H1 (cell line): ENCODE results near the gene ABCF3.

Source experiments
- ATF2 ChIP-seq: IDR thresholded peaks from 2 replicates; pipeline ENCODE4 v1.6.1; 2012; ENCODE audit warnings: low read length, inconsistent platforms
- ATF3 ChIP-seq: IDR thresholded peaks from 2 replicates; pipeline ENCODE4 v1.6.1; 2011; ENCODE audit warnings: low read depth, mild to moderate bottlenecking, low read length; ENCODE audit not compliant: insufficient read depth
- CTBP2 ChIP-seq: IDR thresholded peaks from 2 replicates; pipeline ENCODE4 v1.7.0; 2011; ENCODE audit warnings: borderline replicate concordance, mild to moderate bottlenecking, moderate library complexity, mixed read lengths, low read length; ENCODE audit not compliant: insufficient read depth, insufficient read length
- CTCF ChIP-seq, 3 experiments: IDR thresholded peaks; 1 replicate in 2 of 3; 2 replicates in 1 of 3; pipeline versions ENCODE4 v1.5.1 to v1.6.1; 2011; ENCODE audit warnings: low read length in 3 of 3, mild to moderate bottlenecking in 3 of 3, inconsistent platforms in 2 of 3, low read depth in 1 of 3, moderate library complexity in 1 of 3; ENCODE audit not compliant: insufficient read depth in 1 of 3; ENCODE audit errors: control extremely low read depth in 1 of 3
- E2F6 ChIP-seq: IDR thresholded peaks from 2 replicates; pipeline ENCODE4 v1.6.1; 2012; ENCODE audit warnings: inconsistent platforms
- EP300 ChIP-seq, 2 experiments: IDR thresholded peaks; 1 replicate in 1 of 2; 2 replicates in 1 of 2; pipeline ENCODE4 v1.6.1; 2011 to 2012; ENCODE audit warnings: low read depth in 2 of 2, low read length in 2 of 2, mild to moderate bottlenecking in 2 of 2, borderline replicate concordance in 1 of 2, inconsistent platforms in 1 of 2, moderate library complexity in 1 of 2
- POLR2A ChIP-seq, 2 experiments: IDR thresholded peaks; 1 replicate in 1 of 2; 2 replicates in 1 of 2; pipeline ENCODE4 v1.6.1; 2011; ENCODE audit warnings: low read depth in 2 of 2, low read length in 2 of 2, mild to moderate bottlenecking in 2 of 2; ENCODE audit errors: control extremely low read depth in 1 of 2
- POLR2AphosphoS5 ChIP-seq: IDR thresholded peaks from 2 replicates; pipeline ENCODE4 v1.6.1; 2011; ENCODE audit warnings: low read depth, low read length
- RAD21 ChIP-seq, 2 experiments: IDR thresholded peaks in 1 of 2; conservative IDR thresholded peaks in 1 of 2; 2 replicates each; pipeline ENCODE4 v1.6.1; 2011; ENCODE audit warnings: low read depth in 2 of 2, low read length in 2 of 2, improper control_type of control experiment in 1 of 2, inconsistent platforms in 1 of 2, mild to moderate bottlenecking in 1 of 2, moderate library complexity in 1 of 2
- RFX5 ChIP-seq: IDR thresholded peaks from 2 replicates; pipeline ENCODE4 v1.6.1; 2011; ENCODE audit warnings: low read depth, low read length, improper control_type of control experiment, borderline replicate concordance
- USF2 ChIP-seq: IDR thresholded peaks from 2 replicates; pipeline ENCODE4 v1.6.1; 2011; ENCODE audit warnings: low read length, improper control_type of control experiment

- no peak for TF ChIP-seq E2F6
- TF ChIP-seq CTCF (IDR thresholded peaks at IDR 0.05; ENCODE audit: control extremely low read depth in 1 of 3, insufficient read depth in 1 of 3, low read depth in 1 of 3, low read length in 3 of 3), result no peak
- TF ChIP-seq POLR2A (IDR thresholded peaks at IDR 0.05; ENCODE audit: control extremely low read depth in 1 of 2, low read depth in 2 of 2, low read length in 2 of 2), result no peak
- no peak for TF ChIP-seq ATF2
- no peak for TF ChIP-seq CTBP2
- no peak for TF ChIP-seq RAD21 (IDR thresholded peaks at IDR 0.05 in 1 of 2, conservative IDR thresholded peaks at IDR 0.05 in 1 of 2; ENCODE audit: low read depth in 2 of 2, low read length in 2 of 2)
- TF ChIP-seq EP300 (IDR thresholded peaks at IDR 0.05; ENCODE audit: borderline replicate concordance in 1 of 2, low read depth in 2 of 2, low read length in 2 of 2), result no peak
- TF ChIP-seq USF2, result no peak
- no peak for TF ChIP-seq RFX5
- TF ChIP-seq POLR2AphosphoS5, result no peak
- no peak for TF ChIP-seq ATF3
Measured at GRCh38 chr3:184235381-184236032, 49.5 kb downstream of the ABCF3 start.
